ENCODE measurements around the gene RCL1. TPM values are rescaled to one million over a fixed set of nuclear protein-coding genes. Genes with fewer than 3 reads are reported as not detected.

The RCL1 gene
- polyA plus RNA-seq, 6 donors from 2014 or later = 27.1 to 34.3 (median 29.8) TPM

DNA sequence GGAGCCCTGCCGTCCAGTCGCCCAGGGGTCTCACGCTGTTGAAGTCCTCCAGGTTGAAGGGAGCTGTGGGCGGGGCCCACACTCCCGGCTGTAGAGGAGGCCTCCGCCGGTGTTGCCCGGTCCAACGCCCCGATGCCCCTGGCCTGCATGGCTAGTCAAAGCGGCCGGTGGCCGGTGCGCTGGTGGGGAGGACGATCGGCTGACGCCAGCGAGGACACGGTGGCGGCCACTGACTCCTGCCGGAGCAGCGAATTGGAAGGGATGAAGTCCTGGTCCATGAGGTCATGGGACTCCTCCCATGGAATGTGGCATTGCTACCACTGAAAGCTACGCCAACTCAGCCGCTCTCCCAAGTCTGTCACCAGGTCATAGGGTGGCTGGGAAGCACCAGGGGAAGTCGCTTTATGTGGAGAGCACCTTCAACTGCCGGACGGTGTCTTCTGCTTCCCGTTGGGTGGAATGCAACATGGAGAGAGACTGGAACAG lies 11.8 kb downstream of the RCL1 start:
- H3K9me3 Mint-ChIP-seq = peaks cover 5 to 29% (median 22%) of the 10 kb centered on the region in 7 donors
- H3K27ac Mint-ChIP-seq = no peak overlapping the region
- no peaks in the 10 kb centered on the region for H3K27me3 Mint-ChIP-seq
- DNase-seq = no peak
- peaks cover 36 to 51% (median 51%) of the 10 kb centered on the region in 3 donors for H3K4me1 Mint-ChIP-seq
- H3K4me3 Mint-ChIP-seq = no peak overlapping the region
- ATAC-seq (ENCODE audit: low read depth in 2 of 2) = no peak
- peaks cover 12 to 15% of the 10 kb centered on the region in 2 donors for H3K36me3 Mint-ChIP-seq

DNA sequence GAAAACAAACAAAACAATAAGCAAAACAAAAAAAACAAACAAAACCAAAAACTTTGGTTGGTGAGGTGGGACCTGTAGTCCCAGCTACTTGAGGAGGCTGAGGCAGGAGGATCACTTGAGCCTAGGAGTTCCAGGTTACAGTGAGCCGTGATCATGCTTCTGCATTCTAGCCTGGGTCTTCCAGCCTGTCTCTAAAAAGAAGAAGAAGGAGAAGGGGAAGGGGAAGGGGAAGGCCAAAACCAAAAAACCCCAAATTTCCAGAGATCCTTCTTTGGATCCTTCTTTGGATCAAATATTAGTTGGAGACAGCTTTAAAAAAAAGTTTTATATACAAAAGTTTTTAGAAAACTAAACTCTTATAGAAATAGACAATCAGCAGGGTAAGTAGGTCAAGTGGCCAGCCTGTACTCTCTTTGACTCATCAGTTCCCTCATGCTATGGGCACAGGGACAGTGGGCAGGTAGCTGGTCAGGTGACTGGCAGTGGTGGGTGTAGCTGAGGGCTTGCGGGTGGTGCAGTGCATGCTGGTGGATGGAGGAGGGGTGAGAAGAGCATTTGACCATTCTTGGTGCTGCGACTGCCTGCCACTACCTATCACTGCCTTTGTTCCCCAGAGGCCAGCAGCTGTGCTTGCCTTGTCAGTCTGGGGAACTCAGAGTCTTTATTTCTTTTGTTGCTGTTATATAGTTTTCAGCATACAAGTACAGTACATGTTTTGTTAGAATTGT lies 12.6 kb downstream of the RCL1 start:
- Mint-ChIP-seq H3K36me3 (peaks cover 12 to 15% of the 10 kb centered on the region in 2 donors), H3K27me3 (no peaks in the 10 kb centered on the region), H3K27ac (peak overlapping the region in 3 of 6 donors; percentile 15 to 81 (median 30)), H3K9me3 (peaks cover 5 to 29% (median 22%) of the 10 kb centered on the region in 7 donors), H3K4me1 (peaks cover 38 to 51% (median 50%) of the 10 kb centered on the region in 3 donors), H3K4me3 (peak overlapping the region in 1 of 8 donors; percentile 67)
- peak in 1 of 2 donors; percentile 23 for ATAC-seq (ENCODE audit: low read depth in 2 of 2)
- DNase-seq = no peak

DNA sequence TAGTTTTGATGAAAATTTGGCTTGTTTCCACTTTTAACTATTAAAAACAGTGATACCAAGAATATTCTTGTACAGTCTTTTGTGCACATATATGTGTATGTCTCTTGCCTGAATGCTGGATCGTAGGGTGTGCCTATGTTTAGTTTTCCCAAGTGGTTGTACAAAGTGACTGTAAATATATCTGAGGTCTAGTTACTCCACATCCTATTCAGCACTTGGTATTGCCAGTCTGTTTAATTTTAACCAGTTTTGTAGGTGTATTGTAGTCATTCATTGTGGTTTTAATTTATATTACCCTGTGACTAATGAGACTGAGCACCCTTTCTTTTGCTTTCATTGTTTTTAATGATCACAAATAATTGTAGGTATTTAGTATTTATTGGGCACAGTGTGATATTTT lies 17.8 kb downstream of the RCL1 start:
- ATAC-seq (ENCODE audit: low read depth in 2 of 2) (no peak), DNase-seq (no peak)
- no peak overlapping the region for H3K27ac Mint-ChIP-seq
- H3K27me3 Mint-ChIP-seq = no peaks in the 10 kb centered on the region
- H3K36me3 Mint-ChIP-seq = peaks cover 17 to 26% of the 10 kb centered on the region in 2 donors
- H3K9me3 Mint-ChIP-seq = peaks cover 9 to 35% (median 30%) of the 10 kb centered on the region in 7 donors
- peaks cover 54 to 65% (median 63%) of the 10 kb centered on the region in 3 donors for H3K4me1 Mint-ChIP-seq
- H3K4me3 Mint-ChIP-seq = no peak overlapping the region

- Mint-ChIP-seq H3K9me3 (peaks cover 8 to 24% (median 18%) of the 10 kb centered on the region in 7 donors), H3K4me1 (peaks cover 53 to 68% (median 66%) of the 10 kb centered on the region in 3 donors), H3K4me3 (no peak overlapping the region), H3K36me3 (peaks cover 9 to 18% of the 10 kb centered on the region in 2 donors), H3K27ac (peak overlapping the region in 1 of 6 donors; percentile 3), H3K27me3 (no peaks in the 10 kb centered on the region)
- no peak for ATAC-seq (ENCODE audit: low read depth in 2 of 2)
- DNase-seq = no peak
Observed at GRCh38 chr9:4811824-4812223, 19.1 kb downstream of the RCL1 start.

GRCh38 chr9:4812858-4813257 lies 20.1 kb downstream of the RCL1 start:
- peak overlapping the region in 7 of 8 donors; percentile 18 to 83 (median 40) for H3K4me3 Mint-ChIP-seq
- no peak for ATAC-seq (ENCODE audit: low read depth in 2 of 2)
- peaks cover 5 to 15% of the 10 kb centered on the region in 2 donors for H3K36me3 Mint-ChIP-seq
- H3K27me3 Mint-ChIP-seq = no peaks in the 10 kb centered on the region
- H3K4me1 Mint-ChIP-seq = peaks cover 49 to 65% (median 58%) of the 10 kb centered on the region in 3 donors
- peaks cover 5 to 17% (median 13%) of the 10 kb centered on the region in 7 donors for H3K9me3 Mint-ChIP-seq
- DNase-seq = no peak
- H3K27ac Mint-ChIP-seq = peak overlapping the region in 2 of 6 donors; percentile 12 to 63

DNA sequence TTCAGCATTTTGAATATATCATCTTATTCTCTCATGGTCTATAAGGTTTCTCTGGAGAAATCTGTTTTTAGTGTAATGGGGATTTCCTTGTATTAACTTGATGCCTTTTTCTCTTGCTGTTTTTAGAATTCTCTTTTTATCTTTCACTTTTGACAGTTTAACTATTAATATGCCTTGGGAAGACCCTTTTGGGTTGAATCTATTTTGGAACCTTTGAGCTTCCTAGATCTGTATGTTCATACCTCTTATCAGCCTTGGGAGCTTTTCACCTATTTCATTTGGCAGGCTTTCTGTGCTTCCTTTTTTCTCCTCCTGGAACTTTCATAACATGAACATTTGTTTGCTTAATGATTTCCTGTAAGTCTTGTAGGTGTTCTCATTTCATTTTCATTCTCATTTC lies 22.2 kb downstream of the RCL1 start:
- peak in 1 of 2 donors; percentile 40 for ATAC-seq (ENCODE audit: low read depth in 2 of 2)
- Mint-ChIP-seq H3K9me3 (peaks cover 5 to 15% (median 12%) of the 10 kb centered on the region in 7 donors), H3K27ac (peak overlapping the region in 5 of 6 donors; percentile 1 to 78 (median 58)), H3K27me3 (no peaks in the 10 kb centered on the region), H3K4me3 (peak overlapping the region; percentile 0 to 84 (median 57)), H3K4me1 (peaks cover 40 to 52% (median 46%) of the 10 kb centered on the region in 3 donors), H3K36me3 (peaks cover 5 to 15% of the 10 kb centered on the region in 2 donors)
- DNase-seq = no peak

DNA sequence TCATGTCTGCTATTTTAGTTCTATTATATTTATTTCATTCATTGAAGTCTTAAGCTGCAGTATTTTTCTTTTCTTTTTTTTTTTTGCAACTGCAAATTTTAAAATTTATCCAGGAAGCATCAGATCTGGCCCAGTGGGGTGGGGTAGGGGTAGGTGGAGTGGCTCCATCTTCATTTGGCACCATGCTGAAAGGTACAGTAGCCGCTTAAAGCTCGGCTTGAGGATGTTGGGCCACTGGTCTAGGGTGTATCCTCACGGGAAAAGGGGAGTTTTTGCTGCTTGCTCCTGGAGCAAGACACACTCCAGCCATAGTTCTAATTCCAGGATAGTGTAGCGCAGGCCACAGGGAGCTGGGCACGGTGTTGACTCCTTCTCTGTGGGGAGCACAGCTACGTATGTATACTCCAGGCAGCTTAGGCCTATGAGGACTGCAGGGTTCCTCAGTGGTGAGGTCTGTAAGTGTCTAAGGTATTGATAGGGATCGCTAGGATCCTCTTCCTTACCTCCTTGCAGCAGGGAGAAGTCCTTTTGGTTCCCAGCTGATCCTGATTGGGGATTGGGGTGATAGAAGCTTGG lies 22.7 kb downstream of the RCL1 start:
- peak overlapping the region in 5 of 6 donors; percentile 1 to 78 (median 58) for H3K27ac Mint-ChIP-seq
- ATAC-seq (ENCODE audit: low read depth in 2 of 2) = no peak

DNA sequence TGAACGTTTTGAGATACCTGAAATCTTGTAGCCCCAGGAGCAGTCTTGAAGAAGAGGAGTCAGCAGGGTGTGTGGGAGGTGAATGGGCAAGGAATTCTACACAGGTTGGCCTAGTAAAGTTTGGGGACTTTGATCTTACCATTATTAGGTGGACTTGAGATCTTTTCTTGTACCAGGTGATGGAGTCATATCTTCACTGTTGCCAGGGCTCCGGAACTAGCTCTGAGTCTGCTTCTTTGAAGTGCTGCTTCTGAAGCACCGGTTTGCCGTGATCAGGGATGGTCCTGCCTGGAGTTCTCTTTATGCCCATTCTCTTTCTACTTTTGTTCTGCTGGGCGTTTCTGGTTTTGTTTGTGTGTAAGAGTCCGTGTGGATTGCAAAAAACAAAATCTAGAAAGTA lies 27.4 kb downstream of the RCL1 start:
- H3K9me3 Mint-ChIP-seq = peaks cover 0 to 3% (median under 1%) of the 10 kb centered on the region in 7 donors
- no peak for ATAC-seq (ENCODE audit: low read depth in 2 of 2)
- peaks cover 3 to 7% of the 10 kb centered on the region in 2 donors for H3K36me3 Mint-ChIP-seq
- H3K4me1 Mint-ChIP-seq = peaks cover 28 to 53% (median 44%) of the 10 kb centered on the region in 3 donors
- DNase-seq = no peak
- peak overlapping the region in 3 of 6 donors; percentile 7 to 66 (median 27) for H3K27ac Mint-ChIP-seq
- H3K4me3 Mint-ChIP-seq = no peak overlapping the region
- H3K27me3 Mint-ChIP-seq = no peaks in the 10 kb centered on the region

More for the DNA sequence above, 22.7 kb downstream of the RCL1 start:
- Mint-ChIP-seq H3K4me3 (peak overlapping the region; percentile 0 to 84 (median 57)), H3K9me3 (peaks cover 5 to 15% (median 12%) of the 10 kb centered on the region in 7 donors), H3K27me3 (no peaks in the 10 kb centered on the region), H3K36me3 (peaks cover 5 to 15% of the 10 kb centered on the region in 2 donors), H3K4me1 (peaks cover 36 to 58% (median 51%) of the 10 kb centered on the region in 3 donors)
- no peak for DNase-seq

GRCh38 chr9:4821133-4821532 lies 28.4 kb downstream of the RCL1 start:
- Mint-ChIP-seq H3K4me3 (peak overlapping the region in 1 of 8 donors; percentile 48), H3K27ac (peak overlapping the region in 3 of 6 donors; percentile 12 to 66 (median 36)), H3K36me3 (peaks cover 0 to 7% of the 10 kb centered on the region in 2 donors), H3K9me3 (no peaks in the 10 kb centered on the region), H3K27me3 (no peaks in the 10 kb centered on the region), H3K4me1 (peaks cover 19 to 46% (median 34%) of the 10 kb centered on the region in 3 donors)
- ATAC-seq (ENCODE audit: low read depth in 2 of 2) (no peak), DNase-seq (no peak)

- Mint-ChIP-seq H3K36me3 (peaks cover 0 to 9% of the 10 kb centered on the region in 2 donors), H3K27me3 (no peaks in the 10 kb centered on the region), H3K4me3 (peak overlapping the region in 1 of 8 donors; percentile 10), H3K4me1 (peaks cover 21 to 46% (median 33%) of the 10 kb centered on the region in 3 donors), H3K9me3 (no peaks in the 10 kb centered on the region), H3K27ac (peak overlapping the region in 4 of 6 donors; percentile 12 to 70 (median 43))
- DNase-seq (no peak), ATAC-seq (ENCODE audit: low read depth in 2 of 2) (no peak)
Observed at GRCh38 chr9:4822057-4822456, 29.3 kb downstream of the RCL1 start.

DNA sequence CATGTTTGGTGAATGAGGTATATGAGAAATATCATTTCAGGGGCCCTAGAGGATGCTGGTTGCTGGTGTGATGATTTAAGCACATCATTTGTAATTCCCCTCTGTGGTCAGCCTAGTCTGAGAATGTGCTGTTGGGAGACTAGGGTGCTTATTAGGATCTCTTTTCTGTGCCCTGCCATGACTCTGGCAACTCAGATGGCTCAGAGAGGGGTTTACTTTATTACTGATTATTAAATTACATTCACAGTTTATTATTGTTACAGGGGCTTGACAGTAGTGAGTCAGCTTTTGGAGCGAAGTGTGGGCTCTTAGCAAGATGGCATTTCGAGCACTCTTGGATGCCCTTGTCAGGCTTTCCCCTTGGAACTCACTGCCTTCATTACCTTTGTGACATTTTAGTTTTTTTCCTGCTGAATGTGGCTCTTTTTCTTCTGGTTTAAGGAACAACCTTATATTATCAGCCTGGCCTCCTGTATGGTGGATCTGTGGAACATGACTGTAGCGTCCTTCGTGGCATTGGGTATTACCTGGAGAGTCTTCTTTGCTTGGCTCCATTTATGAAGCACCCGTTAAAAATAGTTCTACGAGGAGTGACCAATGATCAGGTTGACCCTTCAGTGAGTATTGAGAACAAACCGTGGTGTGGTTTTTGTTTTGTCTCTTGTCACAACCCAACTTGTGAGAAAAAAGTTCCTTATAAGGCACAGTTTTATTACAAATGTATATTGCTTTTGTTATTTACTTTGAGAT lies 33.8 kb downstream of the RCL1 start:
- Mint-ChIP-seq H3K27ac (peak overlapping the region in 2 of 6 donors; percentile 26 to 76), H3K36me3 (peaks cover 0 to 21% of the 10 kb centered on the region in 2 donors), H3K4me3 (no peak overlapping the region), H3K27me3 (no peaks in the 10 kb centered on the region), H3K9me3 (no peaks in the 10 kb centered on the region), H3K4me1 (peaks cover 11 to 28% (median 17%) of the 10 kb centered on the region in 3 donors)
- ATAC-seq (ENCODE audit: low read depth in 2 of 2) (no peak), DNase-seq (no peak)

DNA sequence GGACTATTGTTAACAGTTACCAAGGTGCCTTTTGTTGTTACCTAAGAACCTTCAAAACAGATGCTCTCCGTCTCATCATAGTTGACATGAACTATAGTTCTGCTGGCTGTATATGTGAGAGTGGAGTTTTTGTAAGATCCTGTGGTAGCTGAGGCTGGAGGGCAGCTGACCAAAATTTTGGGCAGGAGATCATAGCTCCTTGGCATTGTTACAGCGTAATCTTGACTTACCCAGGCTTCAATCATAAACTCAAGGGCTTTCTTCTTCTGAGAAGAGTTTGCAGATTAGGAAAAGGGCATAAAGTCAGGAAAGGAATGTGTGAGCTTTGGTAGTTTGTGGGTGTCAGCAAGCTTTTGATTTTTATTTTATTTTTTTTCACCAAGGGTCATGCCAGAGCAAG lies 34.5 kb downstream of the RCL1 start:
- Mint-ChIP-seq H3K27me3 (no peaks in the 10 kb centered on the region), H3K4me3 (no peak overlapping the region), H3K27ac (peak overlapping the region in 1 of 6 donors; percentile 80), H3K36me3 (peaks cover 0 to 21% of the 10 kb centered on the region in 2 donors), H3K9me3 (no peaks in the 10 kb centered on the region), H3K4me1 (peaks cover 5 to 22% (median 11%) of the 10 kb centered on the region in 3 donors)
- ATAC-seq (ENCODE audit: low read depth in 2 of 2) (no peak), DNase-seq (no peak)

GRCh38 chr9:4828761-4829160 lies 36.0 kb downstream of the RCL1 start:
- H3K27ac Mint-ChIP-seq = no peak overlapping the region
- no peaks in the 10 kb centered on the region for H3K9me3 Mint-ChIP-seq
- H3K27me3 Mint-ChIP-seq = no peaks in the 10 kb centered on the region
- peaks cover 0 to 9% (median 3%) of the 10 kb centered on the region in 3 donors for H3K4me1 Mint-ChIP-seq
- H3K36me3 Mint-ChIP-seq = peaks cover 1 to 31% of the 10 kb centered on the region in 2 donors
- ATAC-seq (ENCODE audit: low read depth in 2 of 2) (no peak), DNase-seq (no peak)
- no peak overlapping the region for H3K4me3 Mint-ChIP-seq

Data from naive B cell (primary cell).